Suprapubic skin (tissue), 4 donors: ENCODE measurements around the gene EFCAB6. TPM values are rescaled to one million over a fixed set of nuclear protein-coding genes. Genes with fewer than 3 reads are reported as not detected.

Experiments used
- DNase-seq, 2 donors: peaks; one replicate each; pipeline ENCODE4 v3.0.0-alpha.2; 2019; ENCODE audit warnings: low spot score in 2 of 2
- H3K27ac ChIP-seq: fragments of 200-600 bp; sonication (generic); one replicate; pipeline ENCODE4 v1.5.1; 2019
- H3K27me3 ChIP-seq: fragments of 200-600 bp; sonication (generic); one replicate; pipeline ENCODE4 v1.5.1; 2019
- H3K36me3 ChIP-seq: fragments of 200-600 bp; sonication (generic); one replicate; pipeline ENCODE4 v1.5.1; 2019
- H3K4me1 ChIP-seq: fragments of 200-600 bp; sonication (generic); one replicate; pipeline ENCODE4 v1.5.1; 2019
- H3K4me3 ChIP-seq: fragments of 200-600 bp; sonication (generic); one replicate; pipeline ENCODE4 v1.5.1; 2019; ENCODE audit warnings: mild to moderate bottlenecking
- H3K9me3 ChIP-seq: fragments of 200-600 bp; sonication (generic); one replicate; pipeline ENCODE4 v1.5.1; 2019
- EP300 ChIP-seq: sonication (generic); formaldehyde crosslinking; IDR thresholded peaks from one replicate; pipeline ENCODE4 v1.6.1; 2017; ENCODE audit warnings: antibody characterized with exemption
- POLR2A ChIP-seq, 2 donors: fragments of 450-650 bp; IDR thresholded peaks; one replicate each; pipeline ENCODE4 v1.6.1; 2017; ENCODE audit warnings: antibody characterized with exemption in 2 of 2, mild to moderate bottlenecking in 2 of 2, moderate library complexity in 2 of 2
- POLR2AphosphoS5 ChIP-seq, 3 donors: sonication (generic); formaldehyde crosslinking; IDR thresholded peaks; one replicate each; pipeline ENCODE4 v1.6.1; 2017; ENCODE audit warnings: antibody characterized with exemption in 3 of 3
- WGBS: methylation state at CpG from one replicate; pipeline ENCODE4 v1.1.5; 2018; 5-methylcytosine and 5-hydroxymethylcytosine counted together
- total RNA-seq, 4 donors: library from RNA; depleted of rRNA; stranded (reverse); fragments of >200 nt; gene quantifications; one replicate each; pipeline ENCODE4 v1.1.0, GENCODE V29; 2016
- TF ChIP-seq, protein P1 (sequence below), 2 donors: fragments of 200-600 bp in 1 of 2; fragments of 450-650 bp in 1 of 2; sonication (generic) in 1 of 2; IDR thresholded peaks; one replicate each; pipeline ENCODE4 v1.5.1; 2016 to 2019; ENCODE audit warnings: antibody characterized with exemption in 2 of 2, mild to moderate bottlenecking in 1 of 2, moderate library complexity in 1 of 2

The EFCAB6 gene
- total RNA-seq, 4 donors from 2014 or later = 1.9 to 4.9 (median 2.9) TPM

DNA sequence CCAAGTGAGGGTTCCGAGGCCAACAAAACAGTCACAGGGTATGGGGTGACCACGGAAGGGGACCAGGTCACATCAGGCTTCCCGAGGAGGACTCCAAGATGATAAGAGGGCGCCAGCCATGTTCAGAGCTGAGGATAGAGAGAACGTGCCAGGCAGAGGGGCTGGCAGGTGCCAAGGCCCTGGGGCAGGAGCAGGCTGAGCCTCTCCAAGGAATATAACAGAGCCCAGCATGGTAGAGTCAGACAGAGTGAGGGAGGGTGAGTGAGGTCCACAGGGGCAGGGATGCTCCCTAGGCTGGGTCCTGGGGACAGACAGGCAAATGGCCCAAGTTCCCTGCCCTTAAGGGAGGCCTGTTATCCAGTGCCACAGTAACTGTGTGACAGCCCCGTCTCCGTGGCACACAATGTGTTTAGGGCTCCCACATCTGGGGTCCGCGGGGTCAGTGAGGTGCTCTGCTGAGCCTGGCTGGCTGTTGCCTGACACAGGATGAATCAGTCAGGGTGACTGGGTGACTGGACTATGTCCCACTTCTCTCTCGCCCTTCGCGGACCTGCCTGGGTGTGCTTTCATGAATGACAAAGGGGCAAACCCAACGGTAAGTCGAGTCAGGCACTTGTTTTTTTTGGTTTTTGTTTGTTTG, 295.0 kb downstream of the EFCAB6 start:
- Histone ChIP-seq H3K27me3 (peaks cover 6% of the 10 kb centered on the region), H3K36me3 (no peaks in the 10 kb centered on the region), H3K4me3 (no peak overlapping the region), H3K4me1 (no peaks in the 10 kb centered on the region), H3K9me3 (no peaks in the 10 kb centered on the region), H3K27ac (no peak overlapping the region)
- TF ChIP-seq, protein P1, sequence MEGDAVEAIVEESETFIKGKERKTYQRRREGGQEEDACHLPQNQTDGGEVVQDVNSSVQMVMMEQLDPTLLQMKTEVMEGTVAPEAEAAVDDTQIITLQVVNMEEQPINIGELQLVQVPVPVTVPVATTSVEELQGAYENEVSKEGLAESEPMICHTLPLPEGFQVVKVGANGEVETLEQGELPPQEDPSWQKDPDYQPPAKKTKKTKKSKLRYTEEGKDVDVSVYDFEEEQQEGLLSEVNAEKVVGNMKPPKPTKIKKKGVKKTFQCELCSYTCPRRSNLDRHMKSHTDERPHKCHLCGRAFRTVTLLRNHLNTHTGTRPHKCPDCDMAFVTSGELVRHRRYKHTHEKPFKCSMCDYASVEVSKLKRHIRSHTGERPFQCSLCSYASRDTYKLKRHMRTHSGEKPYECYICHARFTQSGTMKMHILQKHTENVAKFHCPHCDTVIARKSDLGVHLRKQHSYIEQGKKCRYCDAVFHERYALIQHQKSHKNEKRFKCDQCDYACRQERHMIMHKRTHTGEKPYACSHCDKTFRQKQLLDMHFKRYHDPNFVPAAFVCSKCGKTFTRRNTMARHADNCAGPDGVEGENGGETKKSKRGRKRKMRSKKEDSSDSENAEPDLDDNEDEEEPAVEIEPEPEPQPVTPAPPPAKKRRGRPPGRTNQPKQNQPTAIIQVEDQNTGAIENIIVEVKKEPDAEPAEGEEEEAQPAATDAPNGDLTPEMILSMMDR (IDR thresholded peaks at IDR 0.05) = no peak
- TF ChIP-seq POLR2A (IDR thresholded peaks at IDR 0.05) (no peak), POLR2AphosphoS5 (IDR thresholded peaks at IDR 0.05) (no peak), EP300 (no peak)
- WGBS = 90% methylated on average over 14 of the region's 14 CpGs
- no peak for DNase-seq

DNA sequence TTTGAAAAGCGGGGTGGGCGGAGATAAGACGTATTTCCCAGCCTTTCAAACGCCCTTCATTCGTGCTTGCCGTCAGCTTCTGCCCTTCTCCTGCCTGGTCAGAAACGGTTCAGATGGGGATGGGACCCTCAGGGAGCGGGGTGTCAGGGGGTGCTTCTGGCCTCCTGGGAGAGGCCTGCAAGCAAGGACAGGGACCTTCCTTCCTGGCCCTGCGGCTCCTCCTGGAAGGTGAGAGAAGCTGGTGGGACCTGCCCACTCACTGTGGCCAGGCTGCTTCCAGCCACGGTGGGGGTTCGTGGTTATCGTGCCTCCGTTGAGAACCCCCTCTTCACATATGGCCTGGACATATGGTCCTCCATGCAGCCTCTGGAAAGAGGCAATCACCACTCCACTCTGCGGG, 295.7 kb downstream of the EFCAB6 start:
- H3K36me3 ChIP-seq = no peaks in the 10 kb centered on the region
- TF ChIP-seq POLR2A (IDR thresholded peaks at IDR 0.05) (no peak), EP300 (no peak), POLR2AphosphoS5 (IDR thresholded peaks at IDR 0.05) (no peak)
- TF ChIP-seq, protein P1 (IDR thresholded peaks at IDR 0.05) = no peak
- no peaks in the 10 kb centered on the region for H3K4me1 ChIP-seq
- no peaks in the 10 kb centered on the region for H3K9me3 ChIP-seq
- DNase-seq = no peak
- peaks cover 6% of the 10 kb centered on the region for H3K27me3 ChIP-seq
- WGBS = 77% methylated on average over 13 of the region's 14 CpGs
- H3K27ac ChIP-seq = no peak overlapping the region
- no peak overlapping the region for H3K4me3 ChIP-seq

DNA sequence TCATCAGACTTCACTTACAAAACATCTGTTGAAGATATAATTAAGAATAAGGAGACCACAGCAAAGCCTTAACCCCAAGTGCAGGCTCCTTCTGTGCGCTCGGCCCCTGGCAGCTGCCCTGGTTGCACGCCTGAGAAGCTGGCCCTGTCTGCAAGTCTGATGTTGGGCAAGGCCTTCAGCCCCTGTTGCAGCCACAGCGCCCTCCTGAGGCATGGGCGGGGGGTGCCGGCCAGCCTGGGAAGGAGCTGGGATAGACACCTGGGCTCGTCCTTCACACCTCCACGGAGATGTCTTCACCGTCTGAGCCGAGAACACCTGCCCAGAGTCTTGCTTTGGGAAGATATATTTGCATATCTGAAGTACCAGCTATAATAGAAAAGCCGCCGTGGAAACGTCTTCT, 296.2 kb downstream of the EFCAB6 start:
- no peaks in the 10 kb centered on the region for H3K36me3 ChIP-seq
- WGBS = 71% methylated on average over 13 of the region's 13 CpGs
- H3K27me3 ChIP-seq = peaks cover 6% of the 10 kb centered on the region
- H3K4me1 ChIP-seq = no peaks in the 10 kb centered on the region
- no peak for TF ChIP-seq POLR2A (IDR thresholded peaks at IDR 0.05)
- H3K27ac ChIP-seq = no peak overlapping the region
- H3K9me3 ChIP-seq = no peaks in the 10 kb centered on the region
- no peak overlapping the region for H3K4me3 ChIP-seq
- no peak for DNase-seq

DNA sequence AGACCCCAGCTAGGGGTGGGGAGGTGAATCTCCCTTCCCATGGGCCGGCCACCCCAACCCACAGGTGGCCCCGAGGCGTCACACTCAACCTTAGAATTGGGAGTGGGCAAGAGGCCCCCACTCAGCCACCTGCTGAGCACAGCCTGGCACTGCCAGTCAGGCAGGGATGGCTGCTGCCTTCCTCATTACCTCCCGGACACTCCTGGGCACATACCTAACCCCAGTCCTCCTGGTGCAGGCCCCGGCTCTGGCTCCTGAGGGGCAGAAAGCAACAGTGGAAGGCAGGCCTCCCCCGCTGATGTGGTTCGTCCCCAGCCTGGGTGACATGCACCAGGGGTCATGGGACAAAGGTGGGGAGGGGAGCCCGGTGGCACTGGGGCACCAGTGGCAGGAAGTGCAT, 296.7 kb downstream of the EFCAB6 start:
- no peaks in the 10 kb centered on the region for H3K4me1 ChIP-seq
- TF ChIP-seq POLR2AphosphoS5 (IDR thresholded peaks at IDR 0.05) (no peak), POLR2A (IDR thresholded peaks at IDR 0.05) (no peak), EP300 (no peak)
- TF ChIP-seq, protein P1 (IDR thresholded peaks at IDR 0.05) = no peak
- WGBS = 71% methylated on average over 1 of the region's 8 CpGs
- no peak for DNase-seq
- no peaks in the 10 kb centered on the region for H3K36me3 ChIP-seq
- H3K27me3 ChIP-seq = peaks cover 6% of the 10 kb centered on the region
- H3K9me3 ChIP-seq = no peaks in the 10 kb centered on the region
- no peak overlapping the region for H3K27ac ChIP-seq
- H3K4me3 ChIP-seq = no peak overlapping the region

DNA sequence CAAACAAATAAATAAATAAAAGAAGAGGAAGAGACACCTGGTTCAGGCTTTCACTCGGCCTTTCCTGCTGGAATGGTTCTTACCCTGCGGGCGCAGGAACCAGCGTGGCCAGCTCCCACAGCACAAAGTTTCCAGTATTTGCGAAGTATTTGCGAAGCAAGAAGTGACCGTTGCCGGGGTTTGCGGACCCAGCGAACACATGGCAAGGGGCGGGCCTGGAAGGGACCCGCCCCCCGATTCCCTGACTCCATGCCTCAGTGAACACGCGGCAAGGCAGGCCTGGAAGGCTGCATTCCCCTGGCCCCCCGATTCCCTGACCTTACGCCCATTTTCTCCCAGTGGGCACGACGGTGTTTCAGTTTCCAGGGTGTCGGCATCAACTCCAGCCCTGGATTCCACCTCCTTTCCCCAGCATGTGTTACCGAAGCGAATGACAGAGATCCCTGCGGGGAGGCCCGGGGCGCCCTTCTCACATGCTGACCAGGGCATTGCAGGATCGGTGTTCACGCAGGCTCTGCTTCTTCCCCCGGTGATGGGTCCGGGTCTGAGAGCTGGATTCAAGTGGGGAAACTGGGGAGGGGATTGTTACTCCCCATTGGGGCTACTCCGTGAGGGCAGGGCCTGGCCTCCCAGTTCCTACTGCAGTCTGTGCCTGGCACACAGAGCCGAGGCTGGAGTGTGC, 297.5 kb downstream of the EFCAB6 start:
- no peak for DNase-seq
- TF ChIP-seq, protein P1 (IDR thresholded peaks at IDR 0.05) = no peak
- TF ChIP-seq POLR2AphosphoS5 (IDR thresholded peaks at IDR 0.05) (no peak), EP300 (no peak)
- no peaks in the 10 kb centered on the region for H3K4me1 ChIP-seq
- H3K36me3 ChIP-seq = no peaks in the 10 kb centered on the region
- no peak overlapping the region for H3K4me3 ChIP-seq
- H3K27ac ChIP-seq = no peak overlapping the region
- 84% methylated on average over 24 of the region's 31 CpGs for WGBS
- H3K9me3 ChIP-seq = no peaks in the 10 kb centered on the region
- peaks cover 6% of the 10 kb centered on the region for H3K27me3 ChIP-seq
